PC-3 (cell line): ENCODE results near the gene TEPSIN. TPM values are rescaled to one million over a fixed set of nuclear protein-coding genes. Genes with fewer than 3 reads are reported as not detected.

Experiments used
- ATAC-seq: fragments of 200-7000 bp; cut with Tn5 transposase; 2 replicates; pipeline ENCODE4 v1.9.1; 2020; ENCODE audit warnings: mild to moderate bottlenecking, moderate library complexity
- BruUV-seq: library from RNA; stranded (reverse); fragments of 400-500 nt; replicated peaks from 2 replicates; lab custom pipeline; 2021; lab: Mats Ljungman, UMichigan
- CTCF ChIA-PET: fragments of 300-600 bp; sonication (Branson Sonifier 250); formaldehyde crosslinking; loops from one replicate; lab custom pipeline; 2022; ENCODE audit warnings: antibody characterized with exemption; lab: Charles Lee
- POLR2A ChIA-PET: fragments of 300-600 bp; sonication (Branson Sonifier 250); formaldehyde crosslinking; loops from one replicate; lab custom pipeline; 2022; ENCODE audit warnings: antibody characterized with exemption; ENCODE audit not compliant: unreplicated experiment; lab: Charles Lee
- DNase-seq: peaks from one replicate; pipeline ENCODE4 v3.0.0-alpha.2; 2015
- H2AFZ ChIP-seq: fragments of 300-600 bp; sonication (generic); 2 replicates; pipeline ENCODE4 v1.6.0; 2016; ENCODE audit warnings: antibody characterized with exemption, low read length
- H3F3A ChIP-seq: fragments of 300-600 bp; sonication (generic); one replicate; pipeline ENCODE4 v1.6.0; 2017; ENCODE audit warnings: antibody characterized with exemption, low read length, control low read depth, mild to moderate bottlenecking; ENCODE audit not compliant: unreplicated experiment
- H3K27ac ChIP-seq: fragments of 300-600 bp; sonication (generic); 2 replicates; pipeline ENCODE4 v1.5.1; 2016; ENCODE audit warnings: mild to moderate bottlenecking, low read length
- H3K27me3 ChIP-seq: fragments of 300-600 bp; sonication (generic); 2 replicates; pipeline ENCODE4 v1.6.1; 2016; ENCODE audit warnings: low read length, mixed read lengths
- H3K36me3 ChIP-seq: fragments of 300-600 bp; sonication (generic); 2 replicates; pipeline ENCODE4 v1.6.1; 2016; ENCODE audit warnings: low read depth, mixed run types, low read length, mixed read lengths
- H3K4me1 ChIP-seq: fragments of 300-600 bp; sonication (generic); 2 replicates; pipeline ENCODE4 v1.5.1; 2016; ENCODE audit warnings: low read length; ENCODE audit not compliant: insufficient read depth
- H3K4me2 ChIP-seq: fragments of 300-600 bp; sonication (generic); 2 replicates; pipeline ENCODE4 v1.6.0; 2016; ENCODE audit warnings: low read length
- H3K4me3 ChIP-seq: fragments of 300-600 bp; sonication (generic); 2 replicates; pipeline ENCODE4 v1.5.1; 2016; ENCODE audit warnings: mild to moderate bottlenecking, low read length, mixed read lengths
- H3K79me2 ChIP-seq: fragments of 300-600 bp; sonication (generic); 2 replicates; pipeline ENCODE4 v1.6.1; 2017; ENCODE audit warnings: low read length, mixed read lengths
- H3K9ac ChIP-seq: fragments of 300-600 bp; sonication (generic); 2 replicates; pipeline ENCODE4 v1.6.0; 2016; ENCODE audit warnings: mild to moderate bottlenecking, low read length
- H3K9me2 ChIP-seq: fragments of 300-600 bp; sonication (generic); replicated peaks from 2 replicates; pipeline ENCODE4 v1.6.1; 2016; ENCODE audit warnings: mixed run types, low read length, mixed read lengths
- H3K9me3 ChIP-seq: fragments of 300-600 bp; sonication (generic); 2 replicates; pipeline ENCODE4 v1.6.1; 2016; ENCODE audit warnings: low read length, mixed read lengths
- H4K20me1 ChIP-seq: fragments of 300-600 bp; sonication (generic); 2 replicates; pipeline ENCODE4 v1.6.1; 2016; ENCODE audit warnings: low read length, mixed read lengths
- CTCF ChIP-seq: fragments of 300-600 bp; sonication (generic); conservative IDR thresholded peaks from 2 replicates; pipeline ENCODE4 v1.5.1; 2017; ENCODE audit warnings: antibody characterized with exemption, low read depth, mild to moderate bottlenecking, low read length
- EZH2 ChIP-seq: fragments of 300-600 bp; sonication (generic); IDR thresholded peaks from one replicate; pipeline ENCODE4 v1.6.1; 2017; ENCODE audit warnings: antibody characterized with exemption, mild to moderate bottlenecking, low read length; ENCODE audit not compliant: unreplicated experiment
- EZH2phosphoT487 ChIP-seq: fragments of 300-600 bp; sonication (generic); IDR thresholded peaks from 2 replicates; pipeline ENCODE4 v1.6.1; 2018; ENCODE audit warnings: mild to moderate bottlenecking, antibody characterized with exemption, low read length, borderline replicate concordance
- intact Hi-C: fragments of 100-400 bp; cut with micrococcal nuclease; formaldehyde crosslinking; loops from 2 replicates; pipeline ENCODE4 v1.9.0; 2023
- total RNA-seq: library from RNA; depleted of rRNA; stranded (reverse); fragments of >200 nt; gene quantifications from 2 replicates; pipeline ENCODE4 v1.2.3, GENCODE V29; 2014

The TEPSIN gene
- total RNA-seq, 1 experiment from 2014 or later: 28.8 TPM

- H3K79me2 ChIP-seq: no peaks in the 10 kb centered on the region
- H3F3A ChIP-seq: no peaks in the 10 kb centered on the region
- no peak overlapping the region for H2AFZ ChIP-seq
- intact Hi-C loops: no loop called here
- DNase-seq (no peak), ATAC-seq (no peak)
- H4K20me1 ChIP-seq: no peaks in the 10 kb centered on the region
- BruUV-seq: no TSS peak
- H3K4me1 ChIP-seq: no peaks in the 10 kb centered on the region
- H3K9ac ChIP-seq: no peak overlapping the region
- H3K9me2 ChIP-seq: no peaks in the 10 kb centered on the region
- ChIA-PET CTCF (no interaction called here), POLR2A (no interaction called here)
- H3K27me3 ChIP-seq: no peaks in the 10 kb centered on the region
- H3K4me3 ChIP-seq: no peak overlapping the region
- H3K27ac ChIP-seq: no peak overlapping the region
- H3K9me3 ChIP-seq: no peaks in the 10 kb centered on the region
- H3K4me2 ChIP-seq: no peak overlapping the region
- no peak for TF ChIP-seq EZH2phosphoT487
- no peak for TF ChIP-seq EZH2
- TF ChIP-seq CTCF: no peak
- peaks cover 21% of the 10 kb centered on the region for H3K36me3 ChIP-seq
Observed at GRCh38 chr17:81271226-81271625, 32.4 kb upstream of the TEPSIN start.

- no peaks in the 10 kb centered on the region for H3K9me2 ChIP-seq
- no peaks in the 10 kb centered on the region for H3K4me1 ChIP-seq
- H3F3A ChIP-seq: no peaks in the 10 kb centered on the region
- no peaks in the 10 kb centered on the region for H3K27me3 ChIP-seq
- POLR2A ChIA-PET: no interaction called here
- no peaks in the 10 kb centered on the region for H4K20me1 ChIP-seq
- no peak for DNase-seq
- H3K4me3 ChIP-seq: no peak overlapping the region
- TF ChIP-seq CTCF: no peak
- TF ChIP-seq EZH2phosphoT487: no peak
- TF ChIP-seq EZH2: no peak
- no peak overlapping the region for H3K9ac ChIP-seq
- H3K4me2 ChIP-seq: no peak overlapping the region
- H3K9me3 ChIP-seq: no peaks in the 10 kb centered on the region
- H3K27ac ChIP-seq: no peak overlapping the region
- peaks cover 21% of the 10 kb centered on the region for H3K36me3 ChIP-seq
- no peaks in the 10 kb centered on the region for H3K79me2 ChIP-seq
- intact Hi-C loops: no loop called here
- BruUV-seq: no TSS peak
- no peak overlapping the region for H2AFZ ChIP-seq
- CTCF ChIA-PET: no interaction called here
- no peak for ATAC-seq
Observed at GRCh38 chr17:81270279-81270678, 31.4 kb upstream of the TEPSIN start.

- no TSS peak for BruUV-seq
- peaks cover 12% of the 10 kb centered on the region; the same call in 1 of the 2 replicates for H3K36me3 ChIP-seq
- H3K4me2 ChIP-seq: no peak overlapping the region
- H3K27me3 ChIP-seq: no peaks in the 10 kb centered on the region
- no peaks in the 10 kb centered on the region for H3K79me2 ChIP-seq
- H3K9me2 ChIP-seq: no peaks in the 10 kb centered on the region
- no peak overlapping the region for H3K4me3 ChIP-seq
- ATAC-seq (no peak), DNase-seq (no peak)
- CTCF ChIA-PET: no interaction called here
- no peak overlapping the region for H3K27ac ChIP-seq
- no peak overlapping the region for H2AFZ ChIP-seq
- no peak overlapping the region for H3K9ac ChIP-seq
- TF ChIP-seq EZH2 (no peak), EZH2phosphoT487 (no peak), CTCF (no peak)
- H3K9me3 ChIP-seq: no peaks in the 10 kb centered on the region
- no peaks in the 10 kb centered on the region for H4K20me1 ChIP-seq
- intact Hi-C loops: no loop called here
- POLR2A ChIA-PET: no interaction called here
- no peaks in the 10 kb centered on the region for H3K4me1 ChIP-seq
- no peaks in the 10 kb centered on the region for H3F3A ChIP-seq
Observed at GRCh38 chr17:81267390-81268067, 28.7 kb upstream of the TEPSIN start.
